ENCODE measurements around the gene JMJD4.

GRCh38 chr1:227728892-227729143, 6.3 kb downstream of the JMJD4 start:
- no peak for TF ChIP-seq CTCF (IDR thresholded peaks at IDR 0.05; ENCODE audit: borderline replicate concordance, extremely low read depth, low read length, poor library complexity, severe bottlenecking)
- no peak for TF ChIP-seq EZH2 (IDR thresholded peaks at IDR 0.05; ENCODE audit: borderline replicate concordance, low read depth, low read length, severe bottlenecking)

Measured in DND-41 (cell line).